Transverse colon (tissue), 4 donors: ENCODE results near the gene PELI2. TPM values are rescaled to one million over a fixed set of nuclear protein-coding genes. Genes with fewer than 3 reads are reported as not detected.

Experiments used
- DNase-seq: peaks from one replicate; pipeline ENCODE4 v3.0.0-alpha.2; 2019
- H3K27ac ChIP-seq, 4 donors: fragments of 200-600 bp; sonication (generic); 2 replicates each; pipeline ENCODE4 v1.5.1; 2016 to 2018; ENCODE audit warnings: inconsistent platforms in 4 of 4
- H3K27me3 ChIP-seq: fragments of 200-600 bp; sonication (generic); 2 replicates; pipeline ENCODE4 v1.5.1; 2017; ENCODE audit warnings: inconsistent platforms
- H3K36me3 ChIP-seq, 4 donors: fragments of 200-600 bp; sonication (generic); 2 replicates each; pipeline ENCODE4 v1.5.1; 2017 to 2019; ENCODE audit warnings: inconsistent platforms in 4 of 4
- H3K4me1 ChIP-seq, 4 donors: fragments of 200-600 bp; sonication (generic); 2 replicates each; pipeline ENCODE4 v1.5.1; 2017 to 2020; ENCODE audit warnings: inconsistent platforms in 4 of 4
- H3K4me3 ChIP-seq, 4 donors: fragments of 200-600 bp; sonication (generic); 1 replicate in 1 of 4; 2 replicates in 3 of 4; pipeline versions ENCODE4 v1.5.1 to v1.6.1; 2017 to 2019; ENCODE audit warnings: inconsistent platforms in 4 of 4
- H3K9me3 ChIP-seq, 2 donors: fragments of 200-600 bp; sonication (generic); 2 replicates each; pipeline ENCODE4 v1.5.1; 2017 to 2019; ENCODE audit warnings: inconsistent platforms in 2 of 2
- CTCF ChIP-seq, 5 experiments: fragments of 200-600 bp in 3 of 5; fragments of 450-650 bp in 2 of 5; sonication (generic) in 3 of 5; IDR thresholded peaks; 1 replicate in 2 of 5; 2 replicates in 3 of 5; pipeline ENCODE4 v1.5.1; 2016 to 2017; ENCODE audit warnings: antibody characterized with exemption in 5 of 5, inconsistent platforms in 3 of 5, mild to moderate bottlenecking in 2 of 5, moderate library complexity in 1 of 5
- EP300 ChIP-seq: sonication (generic); formaldehyde crosslinking; IDR thresholded peaks from one replicate; pipeline ENCODE4 v1.6.1; 2017; ENCODE audit warnings: antibody characterized with exemption, low read depth
- POLR2A ChIP-seq: fragments of 450-650 bp; IDR thresholded peaks from one replicate; pipeline ENCODE4 v1.6.1; 2016; ENCODE audit warnings: antibody characterized with exemption, mild to moderate bottlenecking, moderate library complexity
- POLR2AphosphoS5 ChIP-seq, 3 donors: sonication (generic); formaldehyde crosslinking; IDR thresholded peaks; one replicate each; pipeline ENCODE4 v1.6.1; 2016; ENCODE audit warnings: antibody characterized with exemption in 3 of 3
- WGBS, 2 donors: methylation state at CpG; one replicate each; pipeline ENCODE4 v1.1.5; 2018; ENCODE audit warnings: low coverage in 1 of 2; 5-methylcytosine and 5-hydroxymethylcytosine counted together
- in situ Hi-C, 4 donors: fragments of 200-750 bp; cut with MboI; loops; one replicate each; pipeline versions ENCODE4 v1.15.0 to v1.15.1; 2017; ENCODE audit warnings: low sequenced_read_pairs in 3 of 4, low pct_ligation_motif_present in 1 of 4, low pct_unique_long_range_greater_than_20kb in 1 of 4
- intact Hi-C: fragments of 100-400 bp; cut with DNase I; formaldehyde crosslinking; loops from one replicate; pipeline ENCODE4 v1.15.1; 2023; ENCODE audit warnings: low total_unique reads
- total RNA-seq, 4 donors: library from RNA; depleted of rRNA; stranded (reverse); fragments of >200 nt; gene quantifications; one replicate each; pipeline ENCODE4 v1.1.0, GENCODE V29; 2016

PELI2 gene
- total RNA-seq, 4 donors from 2014 or later, result 4.8 to 29.9 (median 14.7) TPM

- DNase-seq, result no peak
- H3K27ac ChIP-seq, result no peak overlapping the region
- H3K36me3 ChIP-seq, result no peaks in the 10 kb centered on the region
- in situ Hi-C loops (no loop called here), intact Hi-C loops (no loop called here)
- H3K27me3 ChIP-seq, result no peaks in the 10 kb centered on the region
- no peak overlapping the region for H3K4me3 ChIP-seq
- H3K4me1 ChIP-seq, result no peaks in the 10 kb centered on the region
- TF ChIP-seq POLR2AphosphoS5 (IDR thresholded peaks at IDR 0.05) (no peak), POLR2A (no peak), EP300 (no peak), CTCF (IDR thresholded peaks at IDR 0.05) (no peak)
- H3K9me3 ChIP-seq, result no peaks in the 10 kb centered on the region
Measured at GRCh38 chr14:56321861-56322260, 203.7 kb downstream of the PELI2 start.

GRCh38 chr14:56322531-56322930 lies 204.3 kb downstream of the PELI2 start:
- Histone ChIP-seq H3K4me1 (no peaks in the 10 kb centered on the region), H3K4me3 (no peak overlapping the region), H3K9me3 (no peaks in the 10 kb centered on the region), H3K27me3 (no peaks in the 10 kb centered on the region), H3K36me3 (no peaks in the 10 kb centered on the region), H3K27ac (no peak overlapping the region)
- TF ChIP-seq CTCF (IDR thresholded peaks at IDR 0.05) (no peak), POLR2AphosphoS5 (IDR thresholded peaks at IDR 0.05) (no peak), EP300 (no peak), POLR2A (no peak)
- WGBS, 2 donors, result 67 to 74% methylated on average over 2 of the region's 2 CpGs
- intact Hi-C loops (no loop called here), in situ Hi-C loops (no loop called here)
- DNase-seq, result no peak

DNA sequence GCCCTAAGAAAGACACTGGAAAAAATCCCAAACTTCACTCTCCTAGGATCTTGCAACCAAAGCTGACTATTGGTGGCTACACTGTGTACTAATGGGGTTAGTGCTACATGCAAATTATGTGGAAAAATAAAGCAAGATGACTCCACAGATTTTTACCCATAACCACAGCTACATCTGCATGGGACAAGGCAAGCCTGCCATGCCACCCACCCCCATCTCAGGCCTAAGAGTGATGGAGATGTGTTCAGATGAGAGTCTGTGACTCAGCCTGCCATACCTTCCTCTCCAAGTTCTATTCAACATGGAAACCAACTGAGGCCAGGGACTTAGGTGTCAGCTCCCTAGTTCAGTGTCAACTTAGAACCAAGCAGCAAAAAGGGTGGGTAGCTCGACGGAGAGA lies 206.2 kb downstream of the PELI2 start:
- TF ChIP-seq CTCF (IDR thresholded peaks at IDR 0.05), result no peak
- no peak for TF ChIP-seq POLR2A
- no peak for TF ChIP-seq POLR2AphosphoS5 (IDR thresholded peaks at IDR 0.05)
- no peak for TF ChIP-seq EP300
- no peaks in the 10 kb centered on the region for H3K36me3 ChIP-seq
- in situ Hi-C loops, result no loop called here
- 40 to 92% methylated on average over 1 to 2 of the region's 2 CpGs for WGBS, 2 donors
- DNase-seq, result no peak
- no peaks in the 10 kb centered on the region for H3K4me1 ChIP-seq
- H3K27ac ChIP-seq, result no peak overlapping the region
- H3K27me3 ChIP-seq, result no peaks in the 10 kb centered on the region
- intact Hi-C loops, result no loop called here
- no peaks in the 10 kb centered on the region for H3K9me3 ChIP-seq
- H3K4me3 ChIP-seq, result no peak overlapping the region

- in situ Hi-C loops (loop anchor here in 3 of 4 donors (25.0 kb wide), 3 partner anchors 213 to 613 kb away; partner anchors contain the start of gene PELI2 (in 1 of the 3)), intact Hi-C loops (no loop called here)
- H3K36me3 ChIP-seq, result no peaks in the 10 kb centered on the region
- 63 to 69% methylated on average over 4 to 5 of the region's 5 CpGs for WGBS, 2 donors
- no peak for DNase-seq
- H3K27me3 ChIP-seq, result no peaks in the 10 kb centered on the region
- no peak for TF ChIP-seq CTCF (IDR thresholded peaks at IDR 0.05)
- TF ChIP-seq POLR2A, result no peak
- no peak for TF ChIP-seq EP300
- H3K27ac ChIP-seq, result no peak overlapping the region
- no peak overlapping the region for H3K4me3 ChIP-seq
- H3K4me1 ChIP-seq, result no peaks in the 10 kb centered on the region
- H3K9me3 ChIP-seq, result no peaks in the 10 kb centered on the region
Measured at GRCh38 chr14:56324856-56325699, 206.9 kb downstream of the PELI2 start.
